ENCODE measurements around the gene RRAGB.
"Not testable (repeated sequence)": the region's sequence is repeated elsewhere in the genome, so short reads cannot be mapped to it uniquely, and the experiment has no call there.

The RRAGB gene, protein sequence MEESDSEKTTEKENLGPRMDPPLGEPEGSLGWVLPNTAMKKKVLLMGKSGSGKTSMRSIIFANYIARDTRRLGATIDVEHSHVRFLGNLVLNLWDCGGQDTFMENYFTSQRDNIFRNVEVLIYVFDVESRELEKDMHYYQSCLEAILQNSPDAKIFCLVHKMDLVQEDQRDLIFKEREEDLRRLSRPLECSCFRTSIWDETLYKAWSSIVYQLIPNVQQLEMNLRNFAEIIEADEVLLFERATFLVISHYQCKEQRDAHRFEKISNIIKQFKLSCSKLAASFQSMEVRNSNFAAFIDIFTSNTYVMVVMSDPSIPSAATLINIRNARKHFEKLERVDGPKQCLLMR

DNA sequence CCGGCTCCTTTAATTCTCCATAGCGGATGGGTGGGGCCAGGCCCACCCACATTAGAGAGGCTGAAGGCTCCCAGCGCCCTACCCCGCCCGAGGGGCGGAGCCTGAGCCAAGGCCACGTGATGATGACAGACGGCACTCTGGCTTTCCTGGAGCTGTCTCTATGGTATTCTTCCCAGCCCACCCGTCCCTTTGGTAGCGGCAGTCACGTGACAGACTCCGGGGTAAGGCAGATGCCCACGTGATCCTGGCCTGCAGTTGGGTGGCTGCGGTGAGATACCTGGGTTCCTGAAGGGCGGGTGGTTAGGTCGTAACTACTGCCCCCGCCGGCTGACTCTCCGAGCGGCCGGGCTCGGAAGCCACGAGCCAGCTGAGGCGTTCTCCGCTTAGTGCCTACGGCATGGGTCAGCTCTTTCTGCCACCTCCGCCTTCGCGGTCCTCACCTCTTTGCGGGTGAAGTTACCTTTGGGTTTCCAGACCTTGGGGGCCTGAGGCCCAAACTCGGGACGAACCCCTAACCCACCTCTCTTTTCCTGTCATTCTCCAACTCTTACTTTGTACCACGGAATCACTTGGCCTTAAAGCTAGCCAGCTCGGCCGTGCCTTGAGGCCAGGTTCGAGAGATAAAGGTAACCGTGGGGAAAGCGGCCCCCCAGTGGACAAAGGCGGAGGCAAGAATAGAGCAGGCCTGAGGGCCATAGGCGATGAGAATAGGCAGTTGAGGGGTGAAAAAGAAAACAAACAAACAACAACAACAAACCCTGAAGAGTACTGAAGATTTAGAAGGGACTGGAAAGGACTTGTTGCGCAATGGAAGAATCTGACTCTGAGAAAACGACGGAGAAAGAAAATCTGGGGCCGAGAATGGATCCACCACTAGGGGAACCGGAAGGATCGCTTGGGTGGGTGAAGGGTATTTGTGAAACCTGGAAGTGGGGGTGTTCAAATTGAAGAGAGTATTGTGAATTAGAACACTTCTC is at the start of gene RRAGB:
Gene RRAGB (plus strand): TSS at position 229 of the 977 bp plus-strand sequence. CDS start 579 bp downstream, at position 808.
- DNase-seq (ENCODE audit: low read depth in 2 of 2): peak; percentile 71 to 77

- no peak for DNase-seq (ENCODE audit: low read depth in 2 of 2)
These were observed 49.5 kb upstream of the RRAGB start for GRCh38 chrX:55668084-55668483.

- DNase-seq (ENCODE audit: low read depth in 2 of 2): not testable (repeated sequence)
These were observed 29.0 kb upstream of the RRAGB start for GRCh38 chrX:55688579-55688978.

- no peak for DNase-seq (ENCODE audit: low read depth in 2 of 2)
These were observed 22.1 kb upstream of the RRAGB start for GRCh38 chrX:55695227-55696018.

DNA sequence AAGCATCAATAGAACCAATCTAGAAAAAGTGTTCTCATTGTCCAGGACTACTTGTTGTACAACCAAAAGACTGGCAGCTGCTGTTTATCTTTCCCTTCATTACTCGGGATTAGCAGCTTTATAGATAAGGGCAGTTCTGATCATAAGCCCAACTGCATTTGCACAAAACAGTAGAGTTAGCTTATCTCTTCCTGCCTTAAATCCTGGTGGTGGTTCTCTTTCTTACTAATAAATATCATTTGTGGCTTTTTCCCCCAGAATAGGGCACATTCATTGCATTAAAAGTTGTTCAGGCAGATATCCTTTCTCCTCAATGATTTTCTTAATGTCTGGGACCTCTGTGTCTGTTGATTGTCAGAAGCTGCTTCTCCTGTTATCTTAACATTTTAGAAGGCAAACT is 20.2 kb upstream of the RRAGB start:
- no peak for DNase-seq (ENCODE audit: low read depth in 2 of 2)

DNA sequence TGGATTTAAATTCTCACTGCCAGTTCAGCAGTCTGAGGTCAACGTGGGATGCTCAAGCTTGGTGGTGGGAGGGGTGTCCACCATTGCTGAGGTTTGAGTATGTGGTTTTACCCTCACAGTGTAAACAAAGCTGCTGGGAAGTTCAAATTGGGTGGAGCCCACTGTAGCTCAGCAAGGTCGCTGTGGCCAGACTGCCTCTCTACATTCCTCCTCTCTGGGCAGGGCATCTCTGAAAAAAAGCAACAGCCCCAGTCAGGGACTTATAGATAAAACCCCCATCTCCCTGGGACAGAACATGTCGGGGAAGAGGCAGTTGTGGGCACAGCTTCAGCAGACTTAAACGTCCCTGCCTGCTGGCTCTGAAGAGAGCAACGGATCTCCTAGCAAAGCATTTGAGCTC is 14.9 kb upstream of the RRAGB start:
- DNase-seq (ENCODE audit: low read depth in 2 of 2): no peak

- DNase-seq (ENCODE audit: low read depth in 2 of 2): not testable (repeated sequence)
These were observed 14.1 kb upstream of the RRAGB start for GRCh38 chrX:55703436-55703835.

DNA sequence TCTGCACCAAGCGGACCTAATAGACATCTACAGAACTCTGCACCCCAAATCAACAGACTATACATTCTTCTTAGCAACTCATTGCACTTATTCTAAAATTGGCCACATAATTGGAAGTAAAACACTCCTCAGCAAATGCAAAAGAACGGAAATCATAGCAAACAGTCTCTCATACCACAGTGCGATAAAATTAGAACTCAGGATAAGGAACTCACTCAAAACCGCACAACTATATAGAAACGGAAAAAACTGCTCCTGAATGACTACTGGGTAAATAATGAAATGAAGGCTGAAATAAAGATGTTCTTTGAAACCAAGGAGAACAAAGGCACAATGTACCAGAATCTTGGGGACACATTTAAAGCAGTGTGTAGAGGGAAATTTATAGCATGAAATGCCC is 12.5 kb upstream of the RRAGB start:
- DNase-seq (ENCODE audit: low read depth in 2 of 2): not testable (repeated sequence)

- DNase-seq (ENCODE audit: low read depth in 2 of 2): no peak
These were observed 7.8 kb upstream of the RRAGB start for GRCh38 chrX:55709735-55710134.

DNA sequence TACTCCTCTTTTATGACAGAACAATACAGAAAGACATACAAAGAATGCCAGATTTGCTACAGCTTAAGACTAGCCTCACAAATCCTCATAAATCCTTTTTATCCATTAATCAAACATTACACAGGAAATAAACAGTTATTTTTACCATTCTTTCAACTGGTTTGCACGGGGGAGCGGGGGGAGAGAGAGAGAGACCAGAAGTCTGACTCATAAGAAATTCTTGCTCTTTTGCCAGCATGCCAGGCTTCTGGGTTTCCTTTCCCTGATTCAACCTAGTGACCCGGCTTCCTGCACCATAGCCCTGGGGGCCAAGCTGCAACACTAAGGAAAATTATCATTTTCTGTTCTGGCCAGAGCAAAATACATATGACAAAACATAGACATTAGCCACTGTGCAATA is 6.8 kb upstream of the RRAGB start:
- no peak for DNase-seq (ENCODE audit: low read depth in 2 of 2)

DNA sequence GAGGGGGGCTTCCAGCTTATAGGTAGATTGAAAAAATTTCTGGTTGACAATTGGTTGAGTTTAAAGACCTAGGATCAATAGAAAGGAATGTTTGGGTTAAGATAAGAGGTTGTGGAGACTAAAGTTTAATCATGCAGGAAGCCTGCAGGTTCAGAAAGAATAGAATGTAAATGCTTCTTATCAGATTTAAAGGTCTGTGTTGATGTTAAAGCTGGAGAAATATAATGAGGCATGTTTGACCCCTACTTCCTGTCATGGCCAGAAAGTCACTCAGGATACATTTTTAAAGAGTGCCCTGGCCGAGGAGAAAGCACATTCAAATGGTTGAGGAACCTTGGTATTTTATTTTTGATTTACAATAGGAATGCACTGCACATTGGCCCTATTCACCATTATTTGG is 3.9 kb upstream of the RRAGB start:
- DNase-seq (ENCODE audit: low read depth in 2 of 2): no peak

GRCh38 chrX:55714161-55714560 is 3.4 kb upstream of the RRAGB start:
- DNase-seq (ENCODE audit: low read depth in 2 of 2): no peak

DNA sequence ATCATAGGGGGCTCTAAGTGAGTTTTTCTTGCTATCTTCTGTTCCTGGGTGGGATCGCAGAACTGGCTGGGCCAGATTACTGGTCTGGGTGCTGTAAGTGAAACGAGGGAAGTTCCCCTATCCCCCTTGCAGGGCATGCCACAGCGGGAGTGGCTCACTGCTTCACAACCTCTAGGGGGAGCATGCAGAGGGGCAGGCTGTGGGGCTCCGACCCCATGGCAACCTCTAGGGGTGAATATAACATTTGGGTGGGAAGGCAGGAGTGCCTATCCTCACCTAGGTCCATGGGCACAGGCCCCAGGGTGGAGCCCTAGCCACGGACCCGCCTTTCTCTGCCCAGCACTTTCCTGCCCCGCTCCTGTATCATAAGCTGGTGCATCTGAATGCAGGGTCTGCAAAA is 1.7 kb upstream of the RRAGB start:
- DNase-seq (ENCODE audit: low read depth in 2 of 2): no peak

DNA sequence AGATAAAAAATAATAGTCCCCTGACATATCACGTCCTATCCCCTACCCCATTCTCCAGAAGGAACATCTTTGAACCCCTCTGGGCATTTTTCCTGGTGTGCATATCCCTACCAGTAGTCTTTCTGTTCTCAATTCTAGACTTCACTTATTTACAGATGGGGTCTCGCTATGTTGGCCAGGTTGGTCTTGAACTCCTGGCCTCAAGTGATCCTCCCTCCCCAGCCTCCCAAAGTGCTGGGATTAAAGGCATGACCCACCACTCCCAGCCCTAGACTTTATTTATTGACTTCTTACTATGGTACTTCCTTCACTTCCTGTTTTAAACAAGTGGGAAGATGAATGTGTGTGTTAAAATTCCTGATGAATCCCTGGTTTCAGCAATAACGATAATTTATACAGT is 612 bp upstream of the RRAGB start:
- no peak for DNase-seq (ENCODE audit: low read depth in 2 of 2)

DNA sequence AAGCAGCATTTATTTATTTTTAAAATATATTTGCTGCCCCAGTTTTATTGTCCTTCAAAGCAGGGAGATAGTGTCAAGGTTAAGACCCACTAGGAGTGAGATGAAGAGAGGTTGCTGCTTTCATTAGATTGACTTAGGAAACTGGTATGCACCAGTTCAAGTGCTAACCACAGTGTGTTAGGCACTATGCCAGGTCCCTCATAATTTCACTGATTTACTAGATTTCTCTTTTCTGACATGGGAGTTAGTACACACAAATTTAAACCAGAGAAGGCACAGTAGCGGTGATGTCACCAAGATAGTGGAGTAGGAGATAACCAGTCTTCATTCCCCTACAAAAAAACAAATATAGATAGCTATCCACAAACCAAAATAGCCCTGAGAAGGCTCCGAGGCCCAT is 14.3 kb downstream of the RRAGB start:
- no peak for DNase-seq (ENCODE audit: low read depth in 2 of 2)

GRCh38 chrX:55738969-55739368 is 21.4 kb downstream of the RRAGB start:
- no peak for DNase-seq (ENCODE audit: low read depth in 2 of 2)

- DNase-seq (ENCODE audit: low read depth in 2 of 2): no peak
These were observed 25.1 kb downstream of the RRAGB start for GRCh38 chrX:55742649-55743048.

- not testable (repeated sequence) for DNase-seq (ENCODE audit: low read depth in 2 of 2)
These were observed 30.9 kb downstream of the RRAGB start for GRCh38 chrX:55748463-55748862.

DNA sequence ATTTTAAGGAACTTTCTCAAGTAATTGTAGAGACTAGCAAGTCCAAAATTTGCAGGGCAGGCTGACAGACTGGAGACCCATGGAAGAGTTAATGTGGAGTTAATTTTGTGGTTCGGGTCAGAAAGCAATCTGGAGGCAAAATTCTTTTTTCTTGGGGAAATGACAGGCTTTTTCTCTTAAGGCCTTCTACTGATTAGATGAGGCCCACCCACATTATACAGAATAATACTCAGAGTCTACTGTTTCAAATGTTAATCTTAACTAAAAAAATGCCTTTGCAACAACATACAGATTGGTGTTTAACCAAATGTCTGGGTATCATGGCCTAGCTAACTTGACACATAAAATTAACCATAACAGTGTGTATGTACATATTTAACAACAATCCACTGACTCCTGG is 32.7 kb downstream of the RRAGB start:
- no peak for DNase-seq (ENCODE audit: low read depth in 2 of 2)

- DNase-seq (ENCODE audit: low read depth in 2 of 2): no peak
These were observed 37.3 kb downstream of the RRAGB start for GRCh38 chrX:55754861-55755294.

- DNase-seq (ENCODE audit: low read depth in 2 of 2): no peak
These were observed 40.5 kb downstream of the RRAGB start for GRCh38 chrX:55758033-55758432.

DNA sequence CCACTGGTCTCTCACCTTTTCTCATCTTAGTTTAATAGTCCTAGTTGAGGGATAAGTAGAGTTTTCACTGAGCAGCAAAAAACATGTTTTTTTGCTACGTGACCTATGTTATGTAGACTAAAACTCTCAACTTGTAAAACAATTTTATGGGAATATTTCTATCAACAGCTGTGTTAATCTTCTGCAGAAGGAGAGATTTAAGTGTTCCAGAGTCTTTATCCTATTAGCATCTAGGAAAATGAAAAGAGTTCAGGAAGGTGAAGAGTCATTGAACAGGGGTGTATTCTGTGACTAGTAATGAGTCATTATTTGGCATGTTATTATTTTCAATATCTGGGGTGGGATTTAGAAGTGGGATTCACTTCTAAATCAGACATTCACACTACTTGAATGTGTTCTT is 41.9 kb downstream of the RRAGB start:
- DNase-seq (ENCODE audit: low read depth in 2 of 2): no peak
